NCI-H69 (cell line): ENCODE data around the gene UBXN6.
A peak's percentile ranks its signal among the peaks of the same experiment; 100 is the strongest.

Experiments
- DNase-seq: peaks from one replicate; lab custom pipeline; 2025; lab: John Stamatoyannopoulos, UW

Gene UBXN6

GRCh38 chr19:4493104-4493928 lies 35.7 kb upstream of the UBXN6 start:
- no peak for DNase-seq

GRCh38 chr19:4492337-4493103 lies 34.9 kb upstream of the UBXN6 start:
- DNase-seq: no peak

GRCh38 chr19:4491446-4491845 lies 33.9 kb upstream of the UBXN6 start:
- no peak for DNase-seq

GRCh38 chr19:4488496-4488895 lies 30.9 kb upstream of the UBXN6 start:
- no peak for DNase-seq

- DNase-seq: no peak
Measured at GRCh38 chr19:4487572-4487971, 30.0 kb upstream of the UBXN6 start.

- no peak for DNase-seq
Measured at GRCh38 chr19:4483385-4483784, 25.8 kb upstream of the UBXN6 start.

GRCh38 chr19:4482721-4483364 lies 25.2 kb upstream of the UBXN6 start:
- no peak for DNase-seq

GRCh38 chr19:4477034-4477801 lies 19.6 kb upstream of the UBXN6 start:
- no peak for DNase-seq

GRCh38 chr19:4474514-4475022 lies 17.0 kb upstream of the UBXN6 start:
- peak; percentile 46 for DNase-seq

- no peak for DNase-seq
Measured at GRCh38 chr19:4473763-4474513, 16.3 kb upstream of the UBXN6 start.

- DNase-seq: no peak
Measured at GRCh38 chr19:4473011-4473762, 15.6 kb upstream of the UBXN6 start.

- peak; percentile 44 for DNase-seq
Measured at GRCh38 chr19:4472174-4472974, 14.8 kb upstream of the UBXN6 start, which contains the start of gene HDGFL2. Gene HDGFL2 (plus strand): TSS chr19:4472297. CDS start chr19:4472351, 54 bp downstream.

- peak; percentile 100 for DNase-seq
Measured at GRCh38 chr19:4471403-4472173, 14.0 kb upstream of the UBXN6 start.

GRCh38 chr19:4467835-4468234 lies 10.2 kb upstream of the UBXN6 start:
- DNase-seq: no peak

GRCh38 chr19:4464815-4465581 lies 7.4 kb upstream of the UBXN6 start:
- no peak for DNase-seq

GRCh38 chr19:4456843-4457653 lies 546 bp downstream of the UBXN6 start:
- peak; percentile 80 for DNase-seq

- DNase-seq: peak; percentile 54
Measured at GRCh38 chr19:4456476-4456842, 1.1 kb downstream of the UBXN6 start.
